A549 (cell line): ENCODE results near the gene MFAP3L. TPM values are rescaled to one million over a fixed set of nuclear protein-coding genes. Genes with fewer than 3 reads are reported as not detected.
A peak's percentile ranks its signal among the peaks of the same experiment; 100 is the strongest.
"Not testable (repeated sequence)": the region's sequence is repeated elsewhere in the genome, so short reads cannot be mapped to it uniquely, and the experiment has no call there.

ENCODE experiments used
- ATAC-seq, 2 experiments: fragments of 200-7000 bp in 1 of 2; fragments of >200 bp in 1 of 2; cut with Nextera tagmentation in 1 of 2; cut with Tn5 transposase in 1 of 2; 3 replicates each; pipeline versions ENCODE4 v1.8.0 to v1.9.1; 2018 to 2020; ENCODE audit warnings: mild to moderate bottlenecking in 1 of 2, moderate library complexity in 1 of 2
- CTCF ChIA-PET: fragments of 300-600 bp; sonication (Branson Sonifier 250); formaldehyde crosslinking; extraction: SDS; loops from one replicate; lab custom pipeline; 2021; ENCODE audit warnings: antibody characterized with exemption, inconsistent platforms; lab: Yijun Ruan, JAX
- POLR2A ChIA-PET: fragments of 350-600 bp; formaldehyde crosslinking; extraction: SDS; loops from one replicate; lab custom pipeline; 2021; ENCODE audit warnings: antibody characterized with exemption, inconsistent platforms; lab: Yijun Ruan, JAX
- DNase-seq, 2 experiments: peaks; one replicate each; pipeline versions ENCODE4 v3.0.0 to v3.0.0-alpha.2; 2011 to 2016; ENCODE audit warnings: low read depth in 1 of 2, low spot score in 1 of 2
- FAIRE-seq: peaks from 2 replicates; lab custom pipeline; 2011; peaks lifted over from hg19 to GRCh38; lab: Jason Lieb, UNC
- H3K27ac ChIP-seq, 2 experiments: fragments of >200 bp; sonication (Bioruptor Twin); formaldehyde crosslinking; 3 replicates each; pipeline ENCODE4 v1.5.1; 2016 to 2017
- H3K4me1 ChIP-seq: fragments of >200 bp; sonication (Bioruptor Twin); formaldehyde crosslinking; 3 replicates; pipeline ENCODE4 v1.6.1; 2016
- H3K4me2 ChIP-seq: fragments of >200 bp; sonication (Bioruptor Twin); formaldehyde crosslinking; 3 replicates; pipeline ENCODE4 v1.6.1; 2016
- H3K4me3 ChIP-seq: fragments of >200 bp; sonication (Bioruptor Twin); formaldehyde crosslinking; 3 replicates; pipeline ENCODE4 v1.5.1; 2016
- H3K9me3 ChIP-seq: fragments of >200 bp; sonication (Bioruptor Twin); formaldehyde crosslinking; 3 replicates; pipeline ENCODE4 v1.6.1; 2016
- CEBPB ChIP-seq, 2 experiments: fragments of >200 bp in 1 of 2; sonication (Bioruptor Twin) in 1 of 2; formaldehyde crosslinking in 1 of 2; IDR thresholded peaks; 2 replicates each; pipeline ENCODE4 v1.6.1; 2012 to 2016
- ESRRA ChIP-seq: fragments of 150-350 bp; IDR thresholded peaks from 2 replicates; pipeline ENCODE4 v1.6.1; 2014; ENCODE audit warnings: mild to moderate bottlenecking, low read length, borderline replicate concordance
- FOSB ChIP-seq: fragments of 250-450 bp; sonication (Bioruptor Pico); IDR thresholded peaks from 2 replicates; pipeline ENCODE4 v1.5.0; 2020; ENCODE audit warnings: mild to moderate bottlenecking, moderate library complexity
- HEYL ChIP-seq: fragments of 250-450 bp; sonication (Bioruptor Pico); IDR thresholded peaks from 2 replicates; pipeline ENCODE4 v1.8.0; 2021; ENCODE audit warnings: mild to moderate bottlenecking, moderate library complexity
- HOXB5 ChIP-seq: fragments of 250-450 bp; sonication (Bioruptor Pico); IDR thresholded peaks from 2 replicates; pipeline ENCODE4 v1.5.0; 2020; ENCODE audit warnings: mild to moderate bottlenecking, moderate library complexity
- JUNB ChIP-seq: fragments of >200 bp; sonication (Bioruptor Twin); formaldehyde crosslinking; IDR thresholded peaks from 2 replicates; pipeline ENCODE4 v1.6.1; 2016
- KDM1A ChIP-seq: fragments of 200-600 bp; sonication (generic); IDR thresholded peaks from 2 replicates; pipeline ENCODE4 v1.6.1; 2016; ENCODE audit warnings: low read depth, mild to moderate bottlenecking
- KDM5A ChIP-seq: fragments of 200-600 bp; sonication (generic); IDR thresholded peaks from 2 replicates; pipeline ENCODE4 v1.6.1; 2016; ENCODE audit warnings: antibody characterized with exemption, mild to moderate bottlenecking
- MAX ChIP-seq: IDR thresholded peaks from 2 replicates; pipeline ENCODE4 v1.6.1; 2012
- PHF8 ChIP-seq: fragments of 200-600 bp; sonication (generic); IDR thresholded peaks from 2 replicates; pipeline ENCODE4 v1.6.1; 2016; ENCODE audit warnings: low read depth, mild to moderate bottlenecking, antibody characterized with exemption, moderate library complexity, borderline replicate concordance
- RNF2 ChIP-seq: fragments of 200-600 bp; sonication (generic); IDR thresholded peaks from 2 replicates; pipeline ENCODE4 v1.6.1; 2016; ENCODE audit warnings: low read depth, mild to moderate bottlenecking, antibody characterized with exemption, moderate library complexity, borderline replicate concordance
- SMC3 ChIP-seq: fragments of >200 bp; sonication (Bioruptor Twin); formaldehyde crosslinking; IDR thresholded peaks from 3 replicates; pipeline ENCODE4 v1.6.1; 2018; ENCODE audit warnings: inconsistent platforms
- SREBF2 ChIP-seq: fragments of 450-650 bp; IDR thresholded peaks from 2 replicates; pipeline ENCODE4 v1.6.1; 2014; ENCODE audit warnings: mild to moderate bottlenecking, moderate library complexity
- ZSCAN20 ChIP-seq: fragments of 250-450 bp; sonication (Bioruptor Pico); IDR thresholded peaks from 2 replicates; pipeline ENCODE4 v1.8.0; 2022; ENCODE audit warnings: mild to moderate bottlenecking, moderate library complexity
- WGBS: methylation state at CpG from one replicate; pipeline ENCODE4 v1.1.6; 2017; ENCODE audit errors: missing lambda C conversion rate; 5-methylcytosine and 5-hydroxymethylcytosine counted together
- polyA plus RNA-seq, 4 experiments: library from polyadenylated mRNA; depleted of rRNA in 3 of 4; stranded (reverse); fragments of >200 nt; fragmentation: RNase III in 1 of 4; extraction: RNeasy Plus Mini Kit Qiagen cat#74134 plus additional on column Dnase treatment in 1 of 4; gene quantifications; 2 replicates in 3 of 4; 3 replicates in 1 of 4; pipeline ENCODE4 v1.2.3, GENCODE V29; 2011 to 2017

The MFAP3L gene
- polyA plus RNA-seq, 2 of the 4 experiments (the other 2 are of a cell fraction): 7.0 to 7.5 TPM

- H3K9me3 ChIP-seq, DNase-seq, H3K4me3 ChIP-seq, FAIRE-seq, CTCF ChIA-PET, H3K27ac ChIP-seq, ATAC-seq, POLR2A ChIA-PET, H3K4me1 ChIP-seq: not testable (repeated sequence)
- peak overlapping the region; percentile 14; the same call in 1 of the 3 replicates for H3K4me2 ChIP-seq
- WGBS: 52% methylated on average over 6 of the region's 6 CpGs
Observed at GRCh38 chr4:169943601-169944000, 82.6 kb downstream of the MFAP3L start.

DNA sequence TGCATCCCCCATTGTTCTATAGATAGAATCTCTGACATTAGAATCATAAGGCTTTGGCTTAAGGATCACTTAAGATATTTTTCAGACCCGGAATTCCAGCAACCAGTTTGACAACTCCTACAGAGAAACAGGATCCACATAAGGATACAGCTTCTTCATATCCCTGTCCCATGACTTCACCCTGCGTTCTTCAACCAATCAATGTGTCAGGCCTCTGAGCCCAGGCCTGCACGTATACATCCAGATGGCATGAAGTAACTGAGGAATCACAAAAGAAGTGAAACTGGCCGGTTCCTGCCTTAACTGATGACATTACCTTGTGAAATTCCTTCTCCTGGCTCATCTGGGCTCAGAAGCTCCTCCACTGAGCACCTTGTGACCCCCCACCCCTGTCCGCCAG lies 85.1 kb downstream of the MFAP3L start:
- H3K4me2 ChIP-seq: no peak overlapping the region
- no peak for ATAC-seq
- peaks cover 8% of the 10 kb centered on the region; the same call in 1 of the 3 replicates for H3K4me1 ChIP-seq
- ChIA-PET CTCF (no interaction called here), POLR2A (no interaction called here)
- WGBS: 76% methylated on average over 5 of the region's 5 CpGs
- no peak overlapping the region for H3K4me3 ChIP-seq
- no peak for FAIRE-seq
- no peak overlapping the region for H3K27ac ChIP-seq
- TF ChIP-seq PHF8: no peak
- TF ChIP-seq SMC3: no peak
- TF ChIP-seq HOXB5: no peak
- TF ChIP-seq HEYL (CRISPR knock-in tag): no peak
- no peak for TF ChIP-seq MAX
- H3K9me3 ChIP-seq: no peaks in the 10 kb centered on the region
- DNase-seq: no peak

DNA sequence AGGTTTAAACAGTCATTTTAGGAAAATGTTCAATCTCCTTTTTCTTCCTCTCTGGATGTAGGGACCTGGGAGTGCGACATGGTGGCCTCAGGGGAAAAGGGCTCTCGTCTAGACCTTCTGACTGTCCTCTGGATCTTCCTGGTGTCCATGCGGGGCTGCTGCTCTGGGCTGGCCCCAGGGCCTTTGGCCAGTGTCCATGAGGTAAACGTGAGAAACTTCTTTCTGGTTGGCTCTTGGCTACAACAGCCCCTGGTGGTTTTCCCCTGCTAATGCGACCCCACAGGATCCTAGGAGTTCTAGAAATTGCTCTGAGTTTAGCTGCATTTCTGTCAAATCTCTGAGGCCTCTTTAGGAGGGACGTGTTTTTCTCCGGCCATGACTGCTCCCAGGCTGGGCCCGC lies 85.7 kb downstream of the MFAP3L start:
- no peak for DNase-seq
- ATAC-seq: peak in 1 of 2 experiments; percentile 36; a peak in 4 of 6 replicates
- 66% methylated on average over 8 of the region's 8 CpGs for WGBS

More for the DNA sequence above, 85.7 kb downstream of the MFAP3L start:
- H3K4me2 ChIP-seq: no peak overlapping the region
- H3K9me3 ChIP-seq: no peaks in the 10 kb centered on the region
- H3K4me1 ChIP-seq: peaks cover 8% of the 10 kb centered on the region; the same call in 1 of the 3 replicates
- no peak for FAIRE-seq
- H3K27ac ChIP-seq: no peak overlapping the region
- CTCF ChIA-PET: interaction anchor here (0.7 kb wide), 1 partner anchor 196 kb away, joined by 3 read pairs; no protein-coding TSS in a partner anchor
- POLR2A ChIA-PET: no interaction called here
- H3K4me3 ChIP-seq: no peak overlapping the region
- no peak for TF ChIP-seq ZSCAN20 (CRISPR knock-in tag)
- TF ChIP-seq CEBPB (IDR thresholded peaks at IDR 0.05): no peak
- no peak for TF ChIP-seq HEYL (CRISPR knock-in tag)
- no peak for TF ChIP-seq SMC3
- no peak for TF ChIP-seq SREBF2
- no peak for TF ChIP-seq KDM5A
- TF ChIP-seq JUNB: no peak
- no peak for TF ChIP-seq KDM1A
- TF ChIP-seq ESRRA: no peak
- TF ChIP-seq FOSB (CRISPR knock-in tag): no peak
- no peak for TF ChIP-seq RNF2

Other genes starting within 250 kb of the MFAP3L start
- 23.2 and 23.4 TPM in 2 replicates for gene AADAT, start 63.6 kb upstream of the MFAP3L start, polyA plus RNA-seq (2011; rRNA removed)
- 8.8 to 9.8 TPM (median 9.6 TPM) in 3 replicates for gene AADAT, start 63.6 kb upstream of the MFAP3L start, polyA plus RNA-seq (2017; fragmentation: RNase III; extraction: RNeasy Plus Mini Kit Qiagen cat#74134 plus additional on column Dnase treatment)